Hepatocyte (in vitro differentiated cells): ENCODE data around the gene ADGRL3. TPM values are rescaled to one million over a fixed set of nuclear protein-coding genes. Genes with fewer than 3 reads are reported as not detected.

Source experiments
- DNase-seq: peaks from one replicate; pipeline ENCODE4 v3.0.0-alpha.2; 2016; ENCODE audit warnings: low spot score
- H2AFZ ChIP-seq: fragments of 200-600 bp; sonication (generic); 2 replicates; pipeline ENCODE4 v1.6.0; 2016; ENCODE audit warnings: antibody characterized with exemption, mild to moderate bottlenecking
- H3K27ac ChIP-seq: fragments of 200-600 bp; sonication (generic); 2 replicates; pipeline ENCODE4 v1.5.1; 2016; ENCODE audit warnings: mild to moderate bottlenecking
- H3K27me3 ChIP-seq: fragments of 200-600 bp; sonication (generic); 2 replicates; pipeline ENCODE4 v1.6.1; 2016
- H3K36me3 ChIP-seq: fragments of 200-600 bp; sonication (generic); replicated peaks from 2 replicates; pipeline ENCODE4 v1.5.1; 2016; ENCODE audit warnings: low read depth; ENCODE audit not compliant: insufficient read depth
- H3K4me1 ChIP-seq: fragments of 200-600 bp; sonication (generic); 2 replicates; pipeline ENCODE4 v1.5.1; 2016; ENCODE audit warnings: mild to moderate bottlenecking, moderate library complexity; ENCODE audit not compliant: insufficient read depth
- H3K4me2 ChIP-seq: fragments of 200-600 bp; sonication (generic); 2 replicates; pipeline ENCODE4 v1.6.0; 2016
- H3K4me3 ChIP-seq: fragments of 200-600 bp; sonication (generic); 2 replicates; pipeline ENCODE4 v1.5.1; 2016; ENCODE audit warnings: mild to moderate bottlenecking
- H3K79me2 ChIP-seq: fragments of 200-600 bp; sonication (generic); 2 replicates; pipeline ENCODE4 v1.6.0; 2017; ENCODE audit warnings: mild to moderate bottlenecking
- H3K9me2 ChIP-seq: fragments of 200-600 bp; sonication (generic); replicated peaks from 2 replicates; pipeline ENCODE4 v1.6.0; 2017; ENCODE audit warnings: mild to moderate bottlenecking; ENCODE audit not compliant: insufficient read depth
- H3K9me3 ChIP-seq: fragments of 200-600 bp; sonication (generic); 2 replicates; pipeline ENCODE4 v1.5.1; 2016; ENCODE audit warnings: low read depth, mild to moderate bottlenecking
- H4K20me1 ChIP-seq: fragments of 200-600 bp; sonication (generic); 2 replicates; pipeline ENCODE4 v1.6.0; 2016; ENCODE audit warnings: mild to moderate bottlenecking; ENCODE audit not compliant: insufficient read depth, poor library complexity, severe bottlenecking
- EZH2 ChIP-seq: fragments of 200-600 bp; sonication (generic); IDR thresholded peaks from 2 replicates; pipeline ENCODE4 v1.6.1; 2016; ENCODE audit warnings: antibody characterized with exemption, mild to moderate bottlenecking, borderline replicate concordance
- EZH2phosphoT487 ChIP-seq: fragments of 200-600 bp; sonication (generic); IDR thresholded peaks from one replicate; pipeline ENCODE4 v1.6.1; 2018; ENCODE audit warnings: antibody characterized with exemption, mild to moderate bottlenecking, low read depth, moderate library complexity; ENCODE audit not compliant: unreplicated experiment, severe bottlenecking
- whole genome bisulfite sequencing: methylation state at CpG from one replicate; pipeline ENCODE4 v1.1.6; 2016; ENCODE audit warnings: low lambda C conversion rate; ENCODE audit errors: missing lambda C conversion rate; 5-methylcytosine and 5-hydroxymethylcytosine counted together
- polyA plus RNA-seq: library from polyadenylated mRNA; unstranded; fragments of >200 nt; fragmentation: Nextera tagmentation; extraction: Ambion mirVana; gene quantifications from 2 replicates; pipeline ENCODE4 v1.2.1, GENCODE V29; 2016
- total RNA-seq: library from RNA; depleted of rRNA; stranded (reverse); fragments of >200 nt; gene quantifications from 2 replicates; pipeline ENCODE4 v1.2.3, GENCODE V29; 2014
- TF ChIP-seq, protein P1 (sequence below): fragments of 200-600 bp; sonication (generic); IDR thresholded peaks from 2 replicates; pipeline ENCODE4 v1.5.1; 2016; ENCODE audit warnings: antibody characterized with exemption, mild to moderate bottlenecking; ENCODE audit not compliant: poor library complexity

ADGRL3 gene
- total and polyA plus RNA-seq, 2 experiments from 2014 or later: 4.4 to 21.2 TPM

DNA sequence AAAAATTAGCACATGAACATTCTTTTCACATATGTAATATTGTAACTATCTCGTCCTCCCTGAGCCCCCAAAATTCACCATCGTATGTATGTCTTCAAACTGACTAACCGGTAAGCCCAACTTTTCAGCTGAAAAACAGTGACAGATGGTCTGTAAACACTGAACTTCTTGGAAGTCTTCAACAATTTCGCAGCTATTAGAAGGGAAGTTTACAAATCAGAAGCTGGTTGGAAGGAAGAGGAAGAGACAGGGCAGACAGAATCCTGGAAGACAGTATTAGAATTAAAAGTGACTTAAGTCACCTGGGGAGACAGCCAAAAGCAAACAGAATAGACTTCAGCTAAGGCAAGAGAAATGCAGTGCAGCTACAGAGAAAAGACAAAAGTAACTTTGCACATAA, 858.4 kb downstream of the ADGRL3 start:
- H3K27ac ChIP-seq: no peak overlapping the region
- TF ChIP-seq, protein P1, sequence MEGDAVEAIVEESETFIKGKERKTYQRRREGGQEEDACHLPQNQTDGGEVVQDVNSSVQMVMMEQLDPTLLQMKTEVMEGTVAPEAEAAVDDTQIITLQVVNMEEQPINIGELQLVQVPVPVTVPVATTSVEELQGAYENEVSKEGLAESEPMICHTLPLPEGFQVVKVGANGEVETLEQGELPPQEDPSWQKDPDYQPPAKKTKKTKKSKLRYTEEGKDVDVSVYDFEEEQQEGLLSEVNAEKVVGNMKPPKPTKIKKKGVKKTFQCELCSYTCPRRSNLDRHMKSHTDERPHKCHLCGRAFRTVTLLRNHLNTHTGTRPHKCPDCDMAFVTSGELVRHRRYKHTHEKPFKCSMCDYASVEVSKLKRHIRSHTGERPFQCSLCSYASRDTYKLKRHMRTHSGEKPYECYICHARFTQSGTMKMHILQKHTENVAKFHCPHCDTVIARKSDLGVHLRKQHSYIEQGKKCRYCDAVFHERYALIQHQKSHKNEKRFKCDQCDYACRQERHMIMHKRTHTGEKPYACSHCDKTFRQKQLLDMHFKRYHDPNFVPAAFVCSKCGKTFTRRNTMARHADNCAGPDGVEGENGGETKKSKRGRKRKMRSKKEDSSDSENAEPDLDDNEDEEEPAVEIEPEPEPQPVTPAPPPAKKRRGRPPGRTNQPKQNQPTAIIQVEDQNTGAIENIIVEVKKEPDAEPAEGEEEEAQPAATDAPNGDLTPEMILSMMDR: no peak
- TF ChIP-seq EZH2: no peak
- no peak for TF ChIP-seq EZH2phosphoT487
- no peaks in the 10 kb centered on the region for H3K9me2 ChIP-seq
- DNase-seq: no peak
- H3K4me2 ChIP-seq: no peak overlapping the region
- H3K79me2 ChIP-seq: no peaks in the 10 kb centered on the region
- no peaks in the 10 kb centered on the region for H3K4me1 ChIP-seq
- WGBS: 59% methylated on average over 4 of the region's 4 CpGs
- H3K4me3 ChIP-seq: no peak overlapping the region
- no peaks in the 10 kb centered on the region for H3K36me3 ChIP-seq
- H4K20me1 ChIP-seq: no peaks in the 10 kb centered on the region
- no peak overlapping the region for H2AFZ ChIP-seq
- H3K9me3 ChIP-seq: no peaks in the 10 kb centered on the region
- no peaks in the 10 kb centered on the region for H3K27me3 ChIP-seq

DNA sequence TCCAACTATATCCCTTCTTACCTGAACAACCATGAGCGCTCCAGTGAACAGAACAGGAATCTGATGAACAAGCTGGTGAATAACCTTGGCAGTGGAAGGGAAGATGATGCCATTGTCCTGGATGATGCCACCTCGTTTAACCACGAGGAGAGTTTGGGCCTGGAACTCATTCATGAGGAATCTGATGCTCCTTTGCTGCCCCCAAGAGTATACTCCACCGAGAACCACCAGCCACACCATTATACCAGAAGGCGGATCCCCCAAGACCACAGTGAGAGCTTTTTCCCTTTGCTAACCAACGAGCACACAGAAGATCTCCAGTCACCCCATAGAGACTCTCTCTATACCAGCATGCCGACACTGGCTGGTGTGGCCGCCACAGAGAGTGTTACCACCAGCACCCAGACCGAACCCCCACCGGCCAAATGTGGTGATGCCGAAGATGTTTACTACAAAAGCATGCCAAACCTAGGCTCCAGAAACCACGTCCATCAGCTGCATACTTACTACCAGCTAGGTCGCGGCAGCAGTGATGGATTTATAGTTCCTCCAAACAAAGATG, 870.2 kb downstream of the ADGRL3 start:
- no peaks in the 10 kb centered on the region for H3K4me1 ChIP-seq
- no peaks in the 10 kb centered on the region for H3K36me3 ChIP-seq
- H3K9me2 ChIP-seq: no peaks in the 10 kb centered on the region
- no peaks in the 10 kb centered on the region for H4K20me1 ChIP-seq
- no peaks in the 10 kb centered on the region for H3K9me3 ChIP-seq
- H3K4me3 ChIP-seq: no peak overlapping the region
- no peaks in the 10 kb centered on the region for H3K27me3 ChIP-seq
- TF ChIP-seq EZH2phosphoT487: no peak
- TF ChIP-seq, protein P1: no peak
- TF ChIP-seq EZH2: no peak
- H3K4me2 ChIP-seq: no peak overlapping the region
- no peaks in the 10 kb centered on the region for H3K79me2 ChIP-seq
- no peak for DNase-seq
- no peak overlapping the region for H2AFZ ChIP-seq
- 90% methylated on average over 14 of the region's 14 CpGs for WGBS
- H3K27ac ChIP-seq: no peak overlapping the region

GRCh38 chr4:62075089-62075488, 875.0 kb downstream of the ADGRL3 start:
- Histone ChIP-seq H3K4me1 (no peaks in the 10 kb centered on the region), H3K4me3 (no peak overlapping the region), H3K4me2 (no peak overlapping the region), H3K9me3 (no peaks in the 10 kb centered on the region), H3K79me2 (no peaks in the 10 kb centered on the region), H3K9me2 (no peaks in the 10 kb centered on the region), H3K36me3 (no peaks in the 10 kb centered on the region), H4K20me1 (no peaks in the 10 kb centered on the region), H3K27ac (no peak overlapping the region), H3K27me3 (no peaks in the 10 kb centered on the region), H2AFZ (no peak overlapping the region)
- TF ChIP-seq, protein P1: no peak
- no peak for TF ChIP-seq EZH2
- no peak for TF ChIP-seq EZH2phosphoT487
- no peak for DNase-seq
- WGBS: 88% methylated on average over 2 of the region's 2 CpGs

DNA sequence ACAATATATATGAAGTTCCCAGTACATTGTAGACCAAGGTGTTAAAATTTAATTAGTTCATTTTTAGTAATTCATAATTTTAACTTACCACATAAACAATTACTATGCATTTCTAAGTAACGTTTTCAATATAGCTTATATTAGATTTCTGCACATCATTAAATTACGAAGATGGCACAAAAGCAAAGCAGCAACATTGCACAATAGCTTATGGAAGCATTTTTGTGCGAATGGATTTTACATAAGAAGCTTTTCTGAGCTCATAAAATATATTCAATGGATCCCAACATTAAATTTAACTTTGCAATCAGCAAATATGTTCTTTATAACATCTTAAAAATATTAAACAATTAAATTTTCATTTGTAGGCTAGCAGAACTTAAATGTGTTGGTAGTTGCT, 875.4 kb downstream of the ADGRL3 start:
- Histone ChIP-seq H3K36me3 (no peaks in the 10 kb centered on the region), H2AFZ (no peak overlapping the region), H3K4me2 (no peak overlapping the region), H3K9me3 (no peaks in the 10 kb centered on the region), H3K4me3 (no peak overlapping the region), H3K27me3 (no peaks in the 10 kb centered on the region), H3K4me1 (no peaks in the 10 kb centered on the region), H3K79me2 (no peaks in the 10 kb centered on the region), H3K9me2 (no peaks in the 10 kb centered on the region), H4K20me1 (no peaks in the 10 kb centered on the region), H3K27ac (no peak overlapping the region)
- 94% methylated on average over 3 of the region's 3 CpGs for WGBS
- DNase-seq: no peak
- no peak for TF ChIP-seq EZH2
- TF ChIP-seq, protein P1: no peak
- TF ChIP-seq EZH2phosphoT487: no peak
